ENCODE data around the gene TRMT1L. TPM values are rescaled to one million over a fixed set of nuclear protein-coding genes. Genes with fewer than 3 reads are reported as not detected.

Gene TRMT1L
- total RNA-seq, 1 experiment from 2014 or later = 24.3 TPM

GRCh38 chr1:185091480-185091879 lies 65.3 kb downstream of the TRMT1L start:
- ChIA-PET CTCF (interaction anchor here (0.7 kb wide), 1 partner anchor 79 kb away, joined by 3 read pairs; no protein-coding TSS in a partner anchor), POLR2A (ENCODE audit: low non-redundant PET) (no interaction called here)
- Histone ChIP-seq H3K36me3 (ENCODE audit: insufficient read depth, low read length, poor library complexity, severe bottlenecking) (peaks cover 25% of the 10 kb centered on the region), H3K27me3 (replicated peaks; ENCODE audit: insufficient read depth, low read depth, low read length, poor library complexity) (no peaks in the 10 kb centered on the region), H3K9me3 (ENCODE audit: low read depth, low read length, poor library complexity, severe bottlenecking) (no peaks in the 10 kb centered on the region), H3K4me3 (ENCODE audit: low read depth, low read length, poor library complexity, severe bottlenecking) (no peak overlapping the region), H3K4me1 (ENCODE audit: insufficient read depth, low read length, poor library complexity, severe bottlenecking) (peaks cover 6% of the 10 kb centered on the region), H3K27ac (ENCODE audit: low read depth, low read length, poor library complexity, severe bottlenecking) (no peak overlapping the region)
- DNase-seq (ENCODE audit: low spot score) = no peak
- TF ChIP-seq CTCF (conservative IDR thresholded peaks at IDR 0.05; ENCODE audit: low read depth, low read length) = no peak
- TF ChIP-seq EZH2 (IDR thresholded peaks at IDR 0.05; ENCODE audit: borderline replicate concordance, low read depth, low read length, poor library complexity, severe bottlenecking) = no peak
- BruUV-seq (replicated peaks) = no TSS peak
- intact Hi-C loops (cut with micrococcal nuclease; ENCODE audit: unreplicated experiment) = no loop called here

- no peak for TF ChIP-seq CTCF (conservative IDR thresholded peaks at IDR 0.05; ENCODE audit: low read depth, low read length)
- TF ChIP-seq EZH2 (IDR thresholded peaks at IDR 0.05; ENCODE audit: borderline replicate concordance, low read depth, low read length, poor library complexity, severe bottlenecking) = no peak
- H3K4me1 ChIP-seq (ENCODE audit: insufficient read depth, low read length, poor library complexity, severe bottlenecking) = peaks cover 13% of the 10 kb centered on the region
- H3K27ac ChIP-seq (ENCODE audit: low read depth, low read length, poor library complexity, severe bottlenecking) = no peak overlapping the region
- ChIA-PET POLR2A (ENCODE audit: low non-redundant PET) (no interaction called here), CTCF (no interaction called here)
- no TSS peak for BruUV-seq (replicated peaks)
- peaks cover 16% of the 10 kb centered on the region for H3K36me3 ChIP-seq (ENCODE audit: insufficient read depth, low read length, poor library complexity, severe bottlenecking)
- H3K4me3 ChIP-seq (ENCODE audit: low read depth, low read length, poor library complexity, severe bottlenecking) = no peak overlapping the region
- intact Hi-C loops (cut with micrococcal nuclease; ENCODE audit: unreplicated experiment) = no loop called here
- H3K27me3 ChIP-seq (replicated peaks; ENCODE audit: insufficient read depth, low read depth, low read length, poor library complexity) = no peaks in the 10 kb centered on the region
- H3K9me3 ChIP-seq (ENCODE audit: low read depth, low read length, poor library complexity, severe bottlenecking) = no peaks in the 10 kb centered on the region
- DNase-seq (ENCODE audit: low spot score) = no peak
Measured at GRCh38 chr1:185087746-185088145, 69.0 kb downstream of the TRMT1L start.

GRCh38 chr1:185087101-185087500 lies 69.7 kb downstream of the TRMT1L start:
- ChIA-PET CTCF (no interaction called here), POLR2A (ENCODE audit: low non-redundant PET) (no interaction called here)
- H3K27ac ChIP-seq (ENCODE audit: low read depth, low read length, poor library complexity, severe bottlenecking) = no peak overlapping the region
- TF ChIP-seq EZH2 (IDR thresholded peaks at IDR 0.05; ENCODE audit: borderline replicate concordance, low read depth, low read length, poor library complexity, severe bottlenecking) (no peak), CTCF (conservative IDR thresholded peaks at IDR 0.05; ENCODE audit: low read depth, low read length) (no peak)
- peaks cover 13% of the 10 kb centered on the region for H3K4me1 ChIP-seq (ENCODE audit: insufficient read depth, low read length, poor library complexity, severe bottlenecking)
- no peaks in the 10 kb centered on the region for H3K9me3 ChIP-seq (ENCODE audit: low read depth, low read length, poor library complexity, severe bottlenecking)
- H3K36me3 ChIP-seq (ENCODE audit: insufficient read depth, low read length, poor library complexity, severe bottlenecking) = peaks cover 15% of the 10 kb centered on the region
- no peaks in the 10 kb centered on the region for H3K27me3 ChIP-seq (replicated peaks; ENCODE audit: insufficient read depth, low read depth, low read length, poor library complexity)
- H3K4me3 ChIP-seq (ENCODE audit: low read depth, low read length, poor library complexity, severe bottlenecking) = no peak overlapping the region
- DNase-seq (ENCODE audit: low spot score) = no peak
- no TSS peak for BruUV-seq (replicated peaks)
- intact Hi-C loops (cut with micrococcal nuclease; ENCODE audit: unreplicated experiment) = no loop called here

Measured in A673 (cell line).